ENCODE measurements around the gene MEG3.

MEG3 gene

DNA sequence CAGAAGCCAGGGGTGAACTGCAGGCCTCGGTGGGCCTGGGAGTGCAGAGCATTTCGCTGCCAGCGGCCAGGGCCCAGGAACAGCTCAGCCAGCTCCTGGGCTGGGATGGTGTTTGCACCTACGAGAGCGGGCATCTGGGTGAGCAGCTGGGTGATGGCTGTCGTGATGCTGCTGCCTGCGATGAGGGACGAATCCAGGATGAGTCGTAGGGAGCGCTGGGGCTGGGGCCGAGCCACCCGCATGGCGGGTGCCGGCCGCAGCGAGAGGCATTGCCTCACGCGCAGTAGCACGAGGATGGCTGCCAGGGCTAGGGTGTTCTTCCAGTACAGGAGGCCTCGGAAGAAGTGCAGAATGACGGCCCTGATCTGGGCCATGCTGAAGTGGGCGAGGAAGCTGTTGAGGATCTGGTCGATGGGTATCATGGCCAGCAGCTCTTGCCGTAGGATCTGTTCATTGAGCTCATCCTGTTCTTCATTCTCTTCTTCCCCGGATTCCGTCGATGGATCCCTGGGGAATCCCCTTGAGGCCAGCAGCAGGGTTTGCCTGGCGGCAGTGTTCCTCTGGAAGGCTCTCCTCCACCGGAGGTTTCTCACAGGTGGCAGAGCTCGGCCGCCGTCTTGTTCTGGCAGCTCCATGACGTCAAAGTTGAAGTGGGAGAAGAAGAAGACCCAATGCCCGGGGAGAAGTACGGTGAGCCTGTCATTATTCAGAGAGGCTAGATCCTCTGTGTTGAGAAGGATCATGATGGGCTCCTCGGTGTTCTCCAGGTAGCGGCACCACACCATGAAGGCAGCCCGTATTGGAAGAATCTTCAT, 55.5 kb downstream of the MEG3 start:
- no peak for DNase-seq (ENCODE audit: low read depth in 2 of 2)

- DNase-seq (ENCODE audit: low read depth in 2 of 2), result no peak
Observed at GRCh38 chr14:100882026-100882967, 56.4 kb downstream of the MEG3 start.

DNA sequence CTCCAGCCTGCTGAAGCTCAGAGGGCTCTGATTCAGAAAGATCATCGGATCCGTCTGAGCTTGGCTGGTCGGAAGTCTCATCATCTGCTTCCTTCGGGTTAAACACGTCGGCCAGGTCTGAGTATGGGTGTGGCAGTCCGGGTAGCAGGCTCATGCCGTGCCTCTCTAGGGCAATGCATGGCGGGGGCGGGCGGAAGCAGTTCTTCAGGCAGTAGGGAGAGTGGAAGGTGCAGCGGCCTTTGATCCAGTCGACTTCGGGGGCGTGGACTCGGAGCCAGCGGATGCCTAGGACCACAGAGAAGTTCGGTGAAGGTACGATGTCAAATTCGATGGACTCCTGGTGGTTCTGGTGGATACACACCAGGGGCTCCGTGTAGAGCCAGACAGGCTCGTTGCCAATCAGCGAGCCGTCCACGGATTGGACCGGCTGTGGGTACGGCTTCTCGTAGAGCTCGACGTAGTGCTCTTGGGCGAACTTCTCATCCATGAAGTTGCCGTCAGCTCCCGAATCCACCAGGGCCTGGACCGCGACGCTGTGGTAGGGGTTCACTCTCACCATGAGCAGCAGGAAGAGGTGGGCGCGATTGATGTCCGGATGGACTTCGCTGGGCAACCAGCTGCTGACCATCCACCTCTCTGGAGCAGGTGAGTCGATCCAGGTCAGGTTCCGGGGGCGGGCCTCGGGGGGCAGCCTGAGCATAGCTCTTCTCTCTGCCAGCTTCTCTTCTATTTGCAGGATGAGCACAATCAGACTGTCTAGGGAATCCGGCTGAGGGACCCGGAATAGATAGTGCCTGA, 57.3 kb downstream of the MEG3 start:
- DNase-seq (ENCODE audit: low read depth in 2 of 2), result no peak

DNA sequence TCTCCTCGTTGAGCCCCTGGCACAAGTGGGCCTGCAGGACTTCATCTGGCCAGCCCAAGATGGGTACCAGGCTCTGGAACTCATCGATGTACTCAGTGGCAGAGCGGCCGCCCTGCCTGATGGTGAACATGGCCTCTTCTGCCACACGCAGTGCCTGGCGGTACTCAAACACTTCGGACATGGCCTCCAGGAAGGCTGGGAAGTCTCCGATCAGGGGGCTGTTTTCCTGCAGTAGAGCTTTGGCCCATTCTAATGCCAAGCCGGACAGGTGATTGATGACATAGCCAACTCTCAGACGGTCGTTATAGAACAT, 57.8 kb downstream of the MEG3 start:
- DNase-seq (ENCODE audit: low read depth in 2 of 2), result no peak

- DNase-seq (ENCODE audit: low read depth in 2 of 2), result no peak
Observed at GRCh38 chr14:100884456-100884855, 58.5 kb downstream of the MEG3 start.

DNA sequence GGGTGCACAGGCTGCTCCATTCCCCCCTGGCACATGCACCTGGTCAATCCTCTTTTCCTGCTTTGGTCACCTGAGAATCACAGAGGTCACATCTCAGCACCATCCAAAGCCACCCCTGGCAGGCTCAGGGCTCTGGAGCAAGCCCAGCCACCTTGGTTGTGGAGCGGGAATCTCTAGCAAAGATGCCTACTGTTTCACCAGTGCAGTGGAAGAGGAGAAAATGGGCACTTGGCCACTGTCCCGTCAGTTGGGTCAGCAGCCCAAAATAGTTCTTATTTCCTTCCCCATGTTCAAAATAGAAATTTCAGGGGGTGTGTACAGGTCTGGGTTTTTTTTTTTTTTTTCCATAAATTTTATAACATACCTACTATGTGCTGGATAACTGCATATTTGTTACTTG, 59.3 kb downstream of the MEG3 start:
- DNase-seq (ENCODE audit: low read depth in 2 of 2), result no peak

- peak in 1 of 2 experiments; percentile 6 for DNase-seq (ENCODE audit: low read depth in 2 of 2)
Observed at GRCh38 chr14:100885617-100886016, 59.7 kb downstream of the MEG3 start.

- no peak for DNase-seq (ENCODE audit: low read depth in 2 of 2)
Observed at GRCh38 chr14:100887728-100888335, 61.9 kb downstream of the MEG3 start.

DNA sequence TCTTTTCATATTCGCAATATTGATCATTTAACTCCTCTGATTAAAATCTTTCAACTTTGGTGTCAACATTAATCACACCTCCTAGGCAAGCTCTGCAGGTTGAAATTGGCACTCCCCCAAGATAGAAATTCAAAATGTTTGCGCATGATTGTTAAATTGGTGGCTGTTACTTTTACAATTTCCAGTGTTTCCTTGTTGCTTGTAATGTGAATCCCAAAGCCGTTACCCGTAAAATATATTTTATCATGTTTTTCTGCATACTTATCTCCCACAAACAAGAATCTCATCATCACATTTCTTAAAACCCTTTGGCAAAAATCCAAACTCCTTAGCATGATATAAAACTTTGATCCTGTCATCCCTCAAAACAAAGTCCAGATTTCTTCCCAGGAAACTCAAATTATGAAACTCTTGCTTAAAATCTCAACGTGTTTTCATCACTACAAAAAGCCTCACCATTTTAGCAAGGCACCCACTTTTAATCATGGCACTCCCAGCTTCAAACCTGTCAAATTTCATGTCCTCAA, 62.9 kb downstream of the MEG3 start:
- DNase-seq (ENCODE audit: low read depth in 2 of 2), result peak; percentile 18 to 34

DNA sequence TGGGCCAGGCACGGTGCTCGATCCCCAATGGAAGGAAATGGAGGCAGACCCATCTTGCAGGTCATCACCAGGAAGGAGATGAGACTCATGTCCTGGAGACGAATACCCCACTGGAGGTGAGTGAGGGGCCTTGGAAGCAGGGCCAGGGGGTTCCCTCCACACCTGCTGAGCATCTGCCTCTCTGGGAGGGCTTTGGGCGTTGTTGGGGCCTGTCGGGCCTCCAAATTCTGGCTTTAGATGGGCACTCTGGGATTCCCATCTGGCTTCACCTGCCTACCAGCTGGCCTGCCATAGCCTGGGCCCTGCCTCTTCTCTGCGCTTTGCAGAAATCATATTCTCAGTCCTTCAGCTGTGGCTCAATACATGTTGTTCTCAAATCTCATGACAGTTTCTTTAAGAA, 63.7 kb downstream of the MEG3 start:
- no peak for DNase-seq (ENCODE audit: low read depth in 2 of 2)

DNA sequence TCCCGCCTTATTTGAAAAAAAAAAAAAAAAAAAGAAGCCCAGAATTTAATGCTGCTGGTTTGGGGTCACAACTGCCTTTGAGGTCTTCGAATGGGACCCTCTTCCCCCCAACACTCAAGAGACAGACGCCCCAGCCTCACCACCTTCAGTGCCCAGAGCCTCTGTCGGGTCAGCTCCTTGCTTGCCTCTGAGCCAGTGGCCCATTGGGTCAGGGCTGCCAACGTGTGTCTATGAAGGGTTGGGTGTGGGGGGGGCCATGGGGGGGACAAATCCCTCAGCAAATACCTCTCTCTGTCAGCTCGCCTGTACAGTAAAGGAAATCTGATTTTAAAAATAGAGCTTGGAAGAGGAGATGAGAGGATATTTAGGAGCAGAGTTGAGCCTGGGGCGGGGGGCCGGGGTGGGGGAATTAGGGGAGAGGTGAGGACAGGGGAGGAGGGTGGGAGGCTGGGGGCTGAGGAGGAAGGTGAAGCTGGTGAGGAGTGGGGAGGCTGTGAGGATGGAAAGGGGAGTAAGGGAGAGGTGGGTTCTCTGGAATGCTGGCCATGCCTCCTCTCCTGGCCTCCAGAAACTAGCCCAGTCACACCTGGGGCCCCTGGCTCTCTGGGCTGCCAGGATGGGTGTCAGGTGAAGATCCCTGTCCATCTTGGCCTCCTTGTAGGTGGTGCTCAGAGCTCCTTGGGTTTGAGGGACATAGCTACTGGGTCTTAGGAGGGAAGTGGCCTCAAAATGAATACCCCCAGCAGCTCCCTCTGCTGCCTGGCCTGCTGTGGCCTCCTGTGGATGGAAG, 64.3 kb downstream of the MEG3 start:
- no peak for DNase-seq (ENCODE audit: low read depth in 2 of 2)

DNA sequence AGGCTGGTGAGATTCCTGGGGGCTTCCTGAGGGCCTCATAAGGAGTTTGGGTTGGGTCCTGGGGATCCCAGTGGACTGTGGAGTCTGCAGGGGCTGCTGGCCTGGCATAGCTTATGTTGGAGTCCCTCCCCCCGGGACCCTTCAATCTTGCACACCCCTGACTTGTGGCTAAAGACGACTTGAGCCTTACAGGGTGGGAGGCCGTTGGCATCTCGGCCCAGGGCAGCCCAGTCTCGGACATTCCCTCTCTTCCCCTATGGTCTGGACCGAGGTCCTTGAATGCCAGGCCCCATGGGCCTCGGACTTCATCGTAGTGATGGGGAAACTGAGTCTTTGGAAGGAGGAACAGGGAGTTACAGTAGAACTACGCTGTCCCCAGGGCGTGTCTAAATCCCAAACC, 65.1 kb downstream of the MEG3 start:
- no peak for DNase-seq (ENCODE audit: low read depth in 2 of 2)

DNA sequence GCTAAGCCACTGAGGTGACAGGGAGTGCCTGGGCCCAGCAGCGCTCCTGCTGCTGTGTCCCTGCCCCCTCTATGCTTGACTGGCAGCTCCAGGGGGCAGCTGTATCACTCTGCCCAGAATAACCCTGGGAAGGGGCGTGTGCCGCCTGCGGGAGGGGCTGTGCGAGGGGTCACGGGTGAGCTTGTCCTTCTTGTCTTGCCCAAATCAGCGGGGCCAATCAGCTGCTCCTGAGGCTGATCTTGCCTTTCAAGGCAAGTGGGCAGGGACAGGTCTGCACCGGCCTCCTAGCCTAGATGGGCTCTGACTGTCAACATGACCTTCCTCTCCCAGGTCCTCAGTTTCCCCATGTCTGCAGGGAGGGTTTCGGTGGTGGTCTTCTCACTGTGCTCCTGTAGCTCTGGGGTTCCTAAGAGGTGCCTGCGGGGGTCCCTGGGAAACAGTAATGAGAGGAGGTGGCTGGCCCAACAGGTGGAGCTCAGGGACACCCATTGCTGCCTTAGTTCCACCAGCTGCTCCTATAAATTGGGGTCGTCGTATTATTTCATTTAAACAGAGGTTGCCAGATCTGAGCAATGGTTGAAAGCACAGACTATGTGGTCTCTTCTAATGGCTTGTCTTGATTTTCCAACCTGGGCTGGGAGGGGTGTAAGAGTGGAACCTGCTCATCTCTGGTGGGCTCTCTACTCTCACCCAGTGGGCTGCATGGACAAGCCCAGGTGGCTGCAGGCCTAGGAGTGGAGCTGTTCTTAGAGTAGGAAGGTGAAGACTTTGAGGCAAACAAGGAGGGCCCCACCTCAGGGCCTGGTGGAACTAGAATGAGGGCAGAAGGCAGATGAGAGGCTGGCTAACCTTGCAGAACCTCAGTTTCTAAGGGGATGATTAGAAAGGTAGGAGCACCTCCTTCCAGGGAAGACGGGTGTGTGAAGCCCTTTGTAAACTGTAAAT, 65.9 kb downstream of the MEG3 start:
- no peak for DNase-seq (ENCODE audit: low read depth in 2 of 2)

- no peak for DNase-seq (ENCODE audit: low read depth in 2 of 2)
Observed at GRCh38 chr14:100892496-100893227, 66.7 kb downstream of the MEG3 start.

GRCh38 chr14:100893228-100893601, 67.3 kb downstream of the MEG3 start:
- no peak for DNase-seq (ENCODE audit: low read depth in 2 of 2)

DNA sequence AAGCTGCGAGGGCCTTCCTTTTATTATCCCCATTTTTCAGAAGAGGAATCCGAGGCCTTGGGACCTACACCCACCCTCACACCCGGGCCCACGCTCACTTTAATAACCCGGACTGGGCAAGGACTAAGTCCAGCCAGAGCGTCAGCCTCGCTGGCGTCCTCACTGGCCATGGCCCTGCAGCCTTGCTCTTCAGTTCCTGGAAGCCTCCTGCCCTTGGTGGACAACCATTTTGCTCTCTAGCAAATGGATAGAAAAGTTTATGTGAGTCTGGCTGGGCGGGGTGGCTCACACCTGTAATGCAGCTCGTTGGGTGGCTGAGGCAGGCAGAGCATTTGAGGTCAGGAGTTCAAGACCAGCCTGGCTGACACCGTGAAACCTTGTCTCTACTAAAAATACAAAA, 67.8 kb downstream of the MEG3 start:
- DNase-seq (ENCODE audit: low read depth in 2 of 2), result no peak

DNA sequence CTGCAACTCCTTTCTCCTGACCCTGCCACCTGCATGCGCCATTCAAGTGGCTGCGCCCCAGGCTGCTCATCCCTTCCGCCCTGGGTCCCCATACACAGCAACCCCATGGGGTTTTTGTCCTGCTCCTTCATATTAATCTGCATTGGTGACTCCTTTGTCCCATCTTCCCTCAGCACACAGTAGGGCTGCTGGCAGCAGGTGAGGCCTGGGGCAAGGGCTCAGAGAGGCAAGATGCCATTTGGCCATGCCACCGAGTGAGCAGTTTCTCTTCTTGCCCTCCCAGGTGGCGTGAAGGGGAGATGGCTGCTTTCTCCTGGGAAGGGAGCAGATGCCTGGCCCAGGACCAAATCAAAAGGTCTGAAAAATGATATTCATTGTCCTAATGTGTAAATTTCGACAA, 68.5 kb downstream of the MEG3 start:
- no peak for DNase-seq (ENCODE audit: low read depth in 2 of 2)

DNA sequence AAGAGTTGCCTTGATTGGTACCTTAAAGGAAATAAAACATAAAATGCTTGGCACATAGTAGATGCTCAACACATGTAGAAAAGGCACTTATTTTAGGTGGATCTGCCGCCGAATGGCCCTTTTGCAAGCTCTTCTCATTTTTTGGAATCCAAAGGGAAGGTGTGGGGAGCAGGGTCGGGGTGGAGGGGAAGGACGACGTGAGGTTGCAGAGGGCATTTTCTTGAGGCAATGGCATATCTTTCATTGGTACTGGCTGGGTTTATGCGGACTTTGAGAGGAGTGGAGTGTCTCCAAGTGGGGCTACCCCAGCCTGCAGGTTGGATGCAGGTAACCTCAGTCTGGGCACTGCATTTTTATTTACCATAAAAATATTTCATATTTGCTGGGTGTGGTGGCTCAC, 69.5 kb downstream of the MEG3 start:
- DNase-seq (ENCODE audit: low read depth in 2 of 2), result no peak

All from fibroblast of skin of left quadriceps (primary cell).